Measurements from ENCODE around the gene FAM227B.
"Not testable (repeated sequence)": the region's sequence is repeated elsewhere in the genome, so short reads cannot be mapped to it uniquely, and the experiment has no call there.

The FAM227B gene, protein sequence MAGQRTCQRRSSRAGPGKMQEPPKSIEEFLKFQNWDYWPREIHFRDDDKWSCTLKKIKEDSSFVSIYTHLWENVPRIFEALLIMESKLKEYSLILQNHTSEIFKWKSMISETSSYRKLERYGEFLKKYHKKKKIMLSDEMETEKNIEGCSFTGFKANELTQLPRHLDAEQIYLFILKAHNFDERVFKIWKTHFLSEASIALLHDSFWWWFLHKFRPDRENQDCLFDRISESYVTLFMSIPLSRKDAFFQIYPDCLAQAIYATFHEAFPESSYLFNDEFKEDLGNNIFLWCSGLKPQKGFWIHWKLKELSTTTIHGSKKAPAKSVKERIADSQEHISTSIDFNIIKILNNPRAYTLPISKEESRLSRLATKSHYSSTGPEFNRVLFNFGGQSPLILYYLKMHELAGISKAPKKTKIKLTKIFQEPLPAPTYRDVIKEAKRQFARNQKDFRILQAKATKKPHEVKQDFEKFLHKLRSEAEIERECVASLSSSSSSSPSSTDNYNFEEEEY

DNA sequence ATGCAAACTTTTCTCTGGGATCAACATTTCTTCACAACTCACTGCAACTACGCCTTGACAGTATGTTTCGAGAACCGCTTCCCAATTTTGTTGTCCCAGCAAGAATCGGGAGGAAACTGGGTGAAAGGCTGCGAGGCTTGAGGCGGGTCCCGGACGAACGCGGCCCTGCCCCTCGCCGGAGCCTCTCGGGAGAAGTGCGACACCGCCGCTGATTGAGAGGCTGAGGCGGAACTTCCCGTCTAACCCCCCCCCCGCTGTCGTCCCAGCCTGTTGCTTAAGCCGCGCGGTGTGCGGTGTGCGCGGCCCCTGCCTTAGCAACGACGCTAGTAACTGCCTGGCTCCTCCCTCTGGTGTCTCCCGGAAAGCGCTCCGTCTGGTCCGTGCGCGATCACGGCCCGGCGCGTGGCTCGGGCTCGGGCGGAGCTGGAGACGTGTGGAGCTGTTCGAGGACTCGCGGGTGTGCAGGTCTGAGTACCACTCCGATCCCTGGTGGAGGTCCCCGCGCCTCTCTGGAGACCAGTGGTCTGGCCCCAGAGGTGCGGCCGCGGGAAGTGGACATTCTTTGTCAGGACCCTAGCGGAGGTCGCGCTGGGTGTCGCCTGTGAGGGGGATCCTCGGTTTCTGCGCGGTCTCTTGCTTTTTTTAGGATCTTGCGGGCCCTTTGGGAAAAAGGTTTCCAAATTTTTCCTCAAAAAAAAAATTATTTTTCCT, at the start of gene FAM227B, which contains the start of gene DTWD1:
Gene FAM227B (minus strand): TSS at position 161 of the 711 bp plus-strand sequence. CDS start 5,647 bp downstream, outside the sequence.
Gene DTWD1 (plus strand): TSS at position 391 of the 711 bp plus-strand sequence. CDS start 4,120 bp downstream, outside the sequence.
- peak within 1 kb of the TSS; percentile 76 for H3K4me3 ChIP-seq
- peak; percentile 99 for DNase-seq (ENCODE audit: low spot score)
- TF ChIP-seq, protein P1, sequence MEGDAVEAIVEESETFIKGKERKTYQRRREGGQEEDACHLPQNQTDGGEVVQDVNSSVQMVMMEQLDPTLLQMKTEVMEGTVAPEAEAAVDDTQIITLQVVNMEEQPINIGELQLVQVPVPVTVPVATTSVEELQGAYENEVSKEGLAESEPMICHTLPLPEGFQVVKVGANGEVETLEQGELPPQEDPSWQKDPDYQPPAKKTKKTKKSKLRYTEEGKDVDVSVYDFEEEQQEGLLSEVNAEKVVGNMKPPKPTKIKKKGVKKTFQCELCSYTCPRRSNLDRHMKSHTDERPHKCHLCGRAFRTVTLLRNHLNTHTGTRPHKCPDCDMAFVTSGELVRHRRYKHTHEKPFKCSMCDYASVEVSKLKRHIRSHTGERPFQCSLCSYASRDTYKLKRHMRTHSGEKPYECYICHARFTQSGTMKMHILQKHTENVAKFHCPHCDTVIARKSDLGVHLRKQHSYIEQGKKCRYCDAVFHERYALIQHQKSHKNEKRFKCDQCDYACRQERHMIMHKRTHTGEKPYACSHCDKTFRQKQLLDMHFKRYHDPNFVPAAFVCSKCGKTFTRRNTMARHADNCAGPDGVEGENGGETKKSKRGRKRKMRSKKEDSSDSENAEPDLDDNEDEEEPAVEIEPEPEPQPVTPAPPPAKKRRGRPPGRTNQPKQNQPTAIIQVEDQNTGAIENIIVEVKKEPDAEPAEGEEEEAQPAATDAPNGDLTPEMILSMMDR (IDR thresholded peaks at IDR 0.05), result no peak
- H3K27ac ChIP-seq, result peak within 1 kb of the TSS; percentile 87 to 90

DNA sequence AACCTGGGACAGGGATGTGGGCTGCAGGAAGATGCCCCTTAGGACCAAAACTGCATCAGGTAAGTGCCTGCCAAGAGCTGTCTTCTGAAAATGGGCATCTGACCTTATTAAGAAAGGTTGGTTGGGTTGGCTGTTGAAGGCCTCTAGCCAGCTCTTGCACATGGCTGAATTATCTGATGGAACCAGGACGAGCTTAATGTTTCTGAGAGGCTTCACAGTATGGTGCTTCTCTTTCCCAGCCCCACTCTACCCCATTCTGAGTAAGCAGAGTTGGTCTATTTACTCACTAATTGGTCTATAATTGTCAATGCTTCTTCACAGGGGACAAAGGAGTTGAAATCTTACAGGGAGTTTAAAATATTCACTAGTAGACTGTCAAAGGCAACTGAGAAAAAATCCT, 48.7 kb upstream of the FAM227B start:
- Histone ChIP-seq H3K27ac (no peak overlapping the region), H3K4me3 (no peak overlapping the region)
- DNase-seq (ENCODE audit: low spot score), result no peak
- TF ChIP-seq, protein P1 (IDR thresholded peaks at IDR 0.05), result no peak

DNA sequence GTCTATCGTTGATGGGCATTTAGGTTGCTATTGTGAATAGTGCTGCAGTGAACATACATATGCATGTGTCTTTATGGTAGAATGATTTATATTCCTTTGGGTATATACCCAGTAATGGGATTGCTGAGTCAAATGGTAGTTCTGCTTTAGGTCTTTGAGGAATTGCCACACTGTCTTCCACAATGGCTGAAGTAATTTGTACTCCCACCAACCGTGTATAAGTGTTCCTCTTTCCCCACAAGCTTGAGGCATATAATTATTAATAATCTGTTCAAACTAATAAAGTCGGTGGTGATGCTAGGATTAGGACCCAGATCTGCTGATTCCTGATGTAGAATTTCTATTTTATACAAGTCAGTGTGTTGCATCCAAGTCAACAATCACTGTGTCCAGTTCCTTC, 45.9 kb upstream of the FAM227B start:
- DNase-seq (ENCODE audit: low spot score); H3K27ac ChIP-seq; H3K4me3 ChIP-seq: not testable (repeated sequence)

DNA sequence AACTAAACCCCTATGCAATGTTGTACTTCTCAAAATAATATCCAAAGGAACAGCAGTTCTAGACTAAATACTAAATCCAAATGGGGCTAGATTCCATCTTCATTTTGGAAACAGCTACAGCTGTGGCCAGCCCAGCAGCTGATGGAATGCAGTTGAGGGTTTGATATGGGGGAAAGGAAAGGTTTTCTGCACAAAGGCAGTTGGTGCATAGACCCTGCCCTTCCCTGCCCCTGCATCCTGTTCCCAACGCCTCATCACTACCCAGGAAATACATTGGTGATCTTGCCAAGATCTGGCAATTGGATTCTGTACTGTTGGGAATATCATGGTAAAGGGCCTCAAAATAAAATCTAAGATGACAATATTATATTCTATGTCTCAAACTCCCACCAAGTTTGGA, 44.1 kb upstream of the FAM227B start:
- Histone ChIP-seq H3K27ac (no peak overlapping the region), H3K4me3 (no peak overlapping the region)
- TF ChIP-seq, protein P1 (IDR thresholded peaks at IDR 0.05), result no peak
- no peak for DNase-seq (ENCODE audit: low spot score)

DNA sequence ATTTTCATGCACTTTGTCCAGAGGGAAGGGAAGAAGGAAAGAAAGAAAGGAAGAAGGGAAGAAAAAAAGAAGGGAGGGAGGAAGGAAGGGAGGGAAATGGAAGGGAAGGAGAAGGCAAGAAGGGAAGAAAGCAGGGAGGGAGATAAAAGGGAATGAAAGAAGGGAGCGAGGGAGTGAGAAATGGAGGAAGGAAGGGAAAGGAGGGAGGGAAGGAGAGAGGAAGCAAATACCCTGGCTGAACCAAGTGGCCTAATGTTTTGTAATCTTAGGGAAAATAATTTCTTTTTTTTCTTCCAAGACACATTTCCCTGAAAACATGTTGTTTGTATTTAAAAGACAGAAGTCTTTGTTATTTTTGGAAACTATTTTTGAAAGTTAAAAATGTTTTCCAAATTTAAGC, 36.1 kb upstream of the FAM227B start:
- DNase-seq (ENCODE audit: low spot score), result no peak
- TF ChIP-seq, protein P1 (IDR thresholded peaks at IDR 0.05), result no peak
- Histone ChIP-seq H3K4me3 (no peak overlapping the region), H3K27ac (no peak overlapping the region)

DNA sequence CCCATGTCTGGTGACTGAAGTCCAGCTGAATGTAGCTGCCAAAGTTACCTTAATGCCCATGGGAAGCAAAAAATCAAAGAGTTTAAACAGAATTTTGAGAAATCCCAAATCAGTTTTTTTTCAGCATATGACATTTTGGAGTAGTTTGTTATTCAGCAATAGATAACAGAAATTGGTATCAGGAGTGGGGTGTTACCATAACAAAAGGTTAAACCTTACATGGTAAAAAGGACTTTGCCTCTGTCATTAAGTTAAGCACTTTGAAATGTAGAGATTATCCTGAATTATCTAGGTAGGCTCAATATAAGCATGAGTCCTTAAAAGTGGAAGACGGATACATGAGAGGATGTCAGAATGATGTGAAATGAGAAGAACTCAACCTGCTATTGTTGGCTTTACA, 32.3 kb upstream of the FAM227B start:
- TF ChIP-seq, protein P1 (IDR thresholded peaks at IDR 0.05), result no peak
- no peak overlapping the region for H3K27ac ChIP-seq
- H3K4me3 ChIP-seq, result no peak overlapping the region
- no peak for DNase-seq (ENCODE audit: low spot score)

DNA sequence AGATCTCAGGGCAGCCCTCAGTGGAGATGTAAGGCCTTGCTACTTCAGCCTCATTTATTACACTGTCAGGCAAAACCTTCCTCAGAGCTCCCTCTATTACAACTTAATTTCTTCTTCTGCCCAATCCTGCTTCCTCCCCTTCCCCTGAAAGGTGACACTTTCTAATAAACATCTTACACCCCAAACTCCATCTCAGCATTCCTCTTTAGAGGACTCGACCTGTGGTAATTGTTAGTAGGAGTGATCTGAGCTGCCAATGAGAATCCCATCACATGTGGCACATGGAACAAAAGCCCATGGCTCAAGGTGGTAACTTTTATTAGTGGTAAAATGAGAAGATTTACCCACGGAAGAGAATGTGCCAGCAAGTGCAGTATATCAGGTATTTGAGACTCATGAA, 30.1 kb upstream of the FAM227B start:
- TF ChIP-seq, protein P1 (IDR thresholded peaks at IDR 0.05), result no peak
- no peak overlapping the region for H3K4me3 ChIP-seq
- DNase-seq (ENCODE audit: low spot score), result no peak
- H3K27ac ChIP-seq, result no peak overlapping the region
